Measurements from ENCODE around the gene ZCWPW1.
A peak's percentile ranks its signal among the peaks of the same experiment; 100 is the strongest.
"Not testable (repeated sequence)": the region's sequence is repeated elsewhere in the genome, so short reads cannot be mapped to it uniquely, and the experiment has no call there.

The ZCWPW1 gene

DNA sequence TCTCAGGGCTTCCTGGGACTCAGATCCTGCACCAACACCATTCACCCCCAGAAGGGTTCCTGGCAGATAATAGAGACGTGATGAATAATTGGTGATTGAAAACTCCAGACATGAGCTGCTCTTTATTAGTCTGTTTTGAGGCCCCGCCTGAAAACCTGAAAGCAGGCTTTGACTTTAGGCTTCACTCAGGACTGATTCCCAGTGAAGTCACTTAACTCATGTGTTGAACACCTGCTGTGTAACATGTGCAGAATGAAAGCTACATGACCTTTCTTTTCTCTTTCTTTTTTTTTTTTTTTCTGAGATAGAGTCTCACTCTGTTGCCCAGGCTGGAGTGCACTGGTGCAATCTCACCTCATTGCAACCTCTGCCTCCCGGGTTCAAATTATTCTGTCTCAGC lies 26.7 kb upstream of the ZCWPW1 start:
- no peak for DNase-seq

DNA sequence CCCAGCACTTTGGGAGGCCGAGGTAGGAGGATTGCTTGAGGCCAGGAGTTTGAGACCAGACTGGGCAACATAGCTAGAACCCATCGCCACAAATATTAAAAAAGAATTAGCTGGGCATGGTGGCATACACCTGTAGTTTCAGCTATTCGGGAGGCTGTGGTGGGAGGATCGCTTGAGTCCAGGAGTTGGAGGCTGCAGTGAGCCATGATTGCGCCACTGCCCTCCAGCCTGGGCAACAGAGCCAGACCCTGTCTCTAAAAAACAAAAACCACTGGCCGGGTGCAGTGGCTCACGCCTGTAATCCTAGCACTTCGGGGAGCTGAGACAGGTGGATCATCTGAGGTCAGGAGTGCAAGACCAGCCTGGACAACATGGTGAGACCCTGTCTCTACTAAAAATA lies 25.4 kb upstream of the ZCWPW1 start:
- DNase-seq, result not testable (repeated sequence)

- DNase-seq, result no peak
Measured at GRCh38 chr7:100452513-100452912, 24.0 kb upstream of the ZCWPW1 start.

DNA sequence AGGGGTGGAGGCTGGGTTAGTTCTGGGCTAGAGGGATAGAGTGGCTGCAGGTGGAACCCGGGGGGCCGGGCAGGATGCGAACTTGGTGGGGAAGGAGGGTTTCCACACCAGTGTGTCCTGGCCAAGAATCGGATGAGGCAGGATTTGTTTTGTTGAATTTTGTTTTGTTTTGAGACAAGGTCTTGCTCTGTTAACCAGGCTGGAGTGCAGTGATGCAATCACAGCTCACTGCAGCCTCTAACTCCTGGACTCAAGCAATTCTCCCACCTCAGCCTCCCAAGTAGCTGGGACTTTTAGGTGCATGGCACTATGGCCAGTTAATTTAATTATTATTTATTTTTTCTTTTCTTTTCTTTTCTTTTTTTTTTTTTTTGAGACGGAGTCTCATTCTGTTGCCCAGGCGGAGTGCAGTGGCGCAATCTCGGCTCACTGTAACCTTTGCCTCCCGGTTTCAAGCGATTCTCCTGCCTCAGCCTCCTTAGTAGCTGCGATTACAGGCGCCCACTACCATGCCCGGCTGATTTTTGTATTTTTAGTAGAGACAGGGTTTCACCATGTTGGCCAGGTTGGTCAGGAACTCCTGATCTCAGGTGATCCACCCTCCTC lies 20.8 kb upstream of the ZCWPW1 start:
- DNase-seq, result no peak

- DNase-seq, result not testable (repeated sequence)
Measured at GRCh38 chr7:100447363-100447762, 18.9 kb upstream of the ZCWPW1 start.

DNA sequence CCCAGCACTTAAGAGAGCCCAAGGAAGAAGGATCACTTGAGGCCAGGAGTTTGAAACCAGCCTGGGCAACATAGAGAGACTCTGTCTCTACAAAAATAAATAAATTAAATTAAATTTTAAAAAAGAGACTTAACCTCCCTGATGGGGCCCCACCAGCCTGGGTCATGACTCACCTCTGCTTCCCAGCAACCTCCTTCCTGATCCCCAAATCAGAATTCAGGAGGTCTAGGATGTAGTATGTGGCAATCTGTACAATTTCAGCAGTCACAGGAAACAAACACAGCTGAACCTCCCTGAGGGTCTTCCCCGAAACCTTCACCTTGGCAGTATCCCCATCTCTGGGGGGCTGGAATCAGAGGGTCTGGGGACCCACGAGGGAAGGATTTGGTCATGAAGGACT lies 17.5 kb upstream of the ZCWPW1 start:
- DNase-seq, result no peak

- no peak for DNase-seq
Measured at GRCh38 chr7:100444311-100445278, 16.1 kb upstream of the ZCWPW1 start.

- no peak for DNase-seq
Measured at GRCh38 chr7:100443096-100443840, 14.8 kb upstream of the ZCWPW1 start.

GRCh38 chr7:100441641-100442535 lies 13.4 kb upstream of the ZCWPW1 start:
- DNase-seq, result no peak

- DNase-seq, result not testable (repeated sequence)
Measured at GRCh38 chr7:100439244-100439643, 10.7 kb upstream of the ZCWPW1 start.

- not testable (repeated sequence) for DNase-seq
Measured at GRCh38 chr7:100438731-100439130, 10.2 kb upstream of the ZCWPW1 start.

GRCh38 chr7:100438172-100438571 lies 9.7 kb upstream of the ZCWPW1 start:
- DNase-seq, result no peak

DNA sequence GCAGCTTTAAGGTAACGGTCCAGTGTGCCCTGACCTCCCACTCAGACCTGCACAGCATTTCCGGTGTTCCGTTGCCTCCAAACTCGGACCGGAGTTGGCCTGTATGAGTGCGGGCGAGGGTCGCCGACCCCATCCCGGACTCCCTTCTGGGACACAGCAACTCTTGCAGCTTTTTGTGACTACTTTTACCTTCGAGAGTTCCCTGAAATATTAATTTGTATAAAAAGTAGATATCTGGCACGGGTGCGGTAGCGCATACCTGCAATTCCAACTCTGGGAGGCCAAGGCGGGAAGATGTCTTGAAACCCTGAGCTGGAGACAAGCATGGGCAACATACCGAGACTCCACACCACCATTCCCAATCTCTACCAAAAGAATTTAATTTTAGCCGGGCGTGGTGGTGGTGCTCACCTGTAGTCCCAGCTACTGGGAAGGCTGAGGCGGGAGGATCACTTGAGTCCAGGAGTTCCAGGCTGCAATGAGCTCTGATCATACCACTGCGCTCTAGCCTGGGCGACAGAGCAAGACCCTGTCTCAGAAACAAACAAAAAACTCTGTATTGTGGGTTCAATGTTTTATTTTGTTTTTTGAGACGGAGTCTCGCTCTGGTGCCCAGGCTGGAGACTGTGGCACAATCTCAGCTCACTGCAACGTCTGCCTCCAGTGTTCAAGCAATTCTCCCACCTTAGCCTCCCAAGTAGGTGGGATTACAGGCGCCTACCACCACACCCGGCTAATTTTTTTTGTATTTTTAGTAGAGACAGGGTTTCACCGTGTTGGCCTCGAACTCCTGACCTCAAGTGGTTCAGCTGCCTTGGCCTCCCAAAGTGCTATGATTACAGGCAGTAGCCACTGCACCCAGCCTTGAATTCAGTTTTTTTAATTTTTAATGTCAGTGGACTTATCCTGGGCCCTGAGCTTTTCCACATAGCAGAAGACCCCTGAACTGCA lies 8.9 kb upstream of the ZCWPW1 start:
- DNase-seq, result no peak

DNA sequence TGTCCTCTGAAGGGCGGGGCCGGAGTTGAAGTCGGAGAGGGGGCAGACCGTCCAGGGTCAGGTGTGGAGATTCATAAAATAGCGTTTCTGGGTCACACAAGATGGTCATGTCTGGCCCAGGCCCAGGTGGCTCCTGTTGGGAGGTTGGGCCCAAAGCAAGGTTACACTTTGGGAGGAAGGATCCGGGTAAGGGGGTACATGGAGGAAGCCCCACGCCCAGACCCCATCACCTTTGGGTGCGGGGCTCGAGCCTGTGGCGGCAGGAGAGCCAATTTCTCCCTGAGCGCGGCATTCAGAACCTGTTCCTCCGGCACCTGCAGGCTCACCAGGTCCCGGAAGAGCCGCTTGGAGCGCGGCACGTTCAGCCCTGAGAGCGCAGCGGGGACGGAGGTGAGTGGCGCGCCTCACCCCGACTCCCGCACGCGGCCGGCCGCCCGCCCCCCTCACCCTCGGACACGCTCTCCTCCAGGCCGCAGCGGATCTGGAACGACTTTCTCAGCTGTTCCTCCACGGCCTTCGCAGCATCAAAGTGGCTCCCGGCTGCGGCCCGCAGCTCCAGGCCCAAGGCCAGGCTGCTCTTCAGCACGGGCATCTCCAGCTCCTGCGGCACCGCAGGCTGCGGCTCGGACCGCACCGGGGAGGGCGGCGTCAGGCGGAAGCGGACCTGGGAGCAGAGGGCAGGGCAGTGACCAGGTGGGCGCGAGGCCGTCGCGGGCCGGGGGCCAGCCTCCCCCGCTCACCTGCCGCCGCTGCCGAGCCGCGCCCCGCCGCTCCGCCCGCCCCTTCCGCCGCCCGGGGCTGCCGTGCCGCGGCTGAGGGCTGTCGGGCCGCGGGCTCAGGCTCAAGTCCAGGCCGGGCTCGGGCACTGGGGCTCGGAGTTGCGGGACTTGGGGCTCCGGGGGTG lies 7.2 kb upstream of the ZCWPW1 start:
- peak; percentile 53 for DNase-seq

GRCh38 chr7:100434297-100435144 lies 6.0 kb upstream of the ZCWPW1 start:
- DNase-seq, result no peak

DNA sequence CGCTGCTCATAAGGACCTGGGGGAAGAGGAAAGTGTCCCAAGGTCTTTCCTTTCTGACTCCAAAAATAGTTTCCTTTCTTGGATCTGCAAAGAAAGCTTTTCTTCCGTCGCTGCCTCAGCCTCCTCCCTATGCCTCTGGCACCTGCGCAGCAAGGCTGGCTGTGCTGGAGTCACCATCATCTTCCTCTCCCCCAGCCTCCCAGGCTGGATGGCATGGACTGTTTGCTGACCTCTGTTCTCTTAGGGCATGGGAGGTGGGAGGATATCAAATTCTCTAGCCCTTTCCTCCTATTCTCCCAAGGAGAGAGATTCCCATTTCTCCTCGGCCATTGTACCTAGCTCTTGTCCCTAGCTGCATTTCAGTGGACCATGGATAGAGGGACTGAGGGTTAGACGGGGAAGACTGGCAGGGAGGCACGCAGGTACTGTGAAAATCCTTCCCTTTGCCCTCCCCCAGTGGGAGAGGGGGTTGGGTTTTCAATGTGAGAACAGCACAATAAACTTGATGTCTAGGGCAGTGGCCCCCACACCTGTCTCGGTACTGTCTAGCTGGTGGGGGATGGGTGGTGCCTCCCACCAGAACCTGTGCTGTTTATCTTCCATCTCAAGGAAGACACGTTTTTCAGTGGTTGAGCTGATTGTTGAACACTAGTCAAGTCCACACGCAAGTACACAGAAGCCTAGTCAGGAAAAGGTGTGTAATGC lies 5.2 kb upstream of the ZCWPW1 start:
- no peak for DNase-seq

DNA sequence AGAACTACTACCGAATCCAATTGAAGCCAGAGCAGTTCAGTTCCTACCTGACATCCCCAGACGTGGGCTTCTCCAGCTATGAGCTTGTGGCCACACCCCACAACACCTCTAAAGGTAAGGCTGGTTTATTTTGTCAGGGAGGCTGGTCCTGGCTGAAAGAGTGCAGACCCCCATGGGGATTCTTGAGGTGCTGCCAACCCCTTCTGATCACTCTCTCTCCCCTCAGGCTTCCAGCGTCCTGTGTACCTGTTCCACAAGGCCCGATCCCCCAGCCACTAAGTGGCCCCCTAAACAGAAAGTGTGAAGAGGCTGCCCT lies 4.7 kb upstream of the ZCWPW1 start:
- DNase-seq, result no peak

- no peak for DNase-seq
Measured at GRCh38 chr7:100432621-100433275, 4.2 kb upstream of the ZCWPW1 start.

Measured in activated CD8-positive, alpha-beta memory T cell treated with anti-CD3 and anti-CD28 coated beads, Interleukin-2, amount 50 U/mL, for 4 hours (primary cell).